Activated naive CD4-positive, alpha-beta T cell treated with Interleukin-2 at 50 U/mL for 16 hours (primary cell): ENCODE data around the gene GARIN5B.

Experiments
- DNase-seq: peaks from one replicate; pipeline ENCODE4 v3.0.0-alpha.2; 2020

Gene GARIN5B

DNA sequence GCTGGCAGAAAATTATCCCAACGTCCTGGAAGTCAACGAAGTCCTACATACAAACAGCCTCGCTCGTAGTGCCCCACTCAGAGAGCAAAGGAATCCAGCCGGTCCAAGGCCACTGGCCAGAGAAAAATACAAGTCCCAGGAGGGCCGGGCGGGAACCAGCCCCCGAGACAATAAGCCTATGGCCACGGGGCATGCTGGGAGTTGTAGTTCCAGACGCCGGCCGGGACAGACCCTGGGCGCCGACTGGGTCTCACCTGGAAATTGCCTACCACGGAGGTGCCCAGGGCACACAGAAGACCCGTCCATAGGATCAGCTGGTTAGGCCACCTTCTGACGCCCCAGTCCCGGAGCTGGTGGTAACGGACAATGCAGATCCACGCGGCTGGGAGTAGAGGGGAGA, 43.3 kb downstream of the GARIN5B start:
- no peak for DNase-seq

DNA sequence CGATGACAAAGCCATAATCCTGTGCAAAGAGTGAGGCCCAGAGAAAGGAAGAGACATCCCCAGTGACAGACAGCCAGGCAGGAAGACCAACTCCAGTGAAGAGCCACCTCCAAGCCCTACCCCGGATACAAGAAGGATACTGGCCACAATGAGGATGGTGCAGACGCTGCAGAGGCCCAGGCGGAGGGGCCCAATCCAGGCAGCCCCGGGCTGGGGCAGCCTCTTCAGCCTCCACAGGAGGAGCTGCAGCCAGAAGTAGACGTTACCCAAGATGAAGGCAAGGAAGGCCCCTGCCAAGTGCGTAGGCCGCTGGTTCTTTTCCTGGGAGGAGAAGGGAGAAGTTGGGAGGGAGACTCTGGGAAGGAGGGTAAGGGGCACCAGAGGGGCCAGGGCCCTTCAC, 46.4 kb downstream of the GARIN5B start:
- DNase-seq: no peak

DNA sequence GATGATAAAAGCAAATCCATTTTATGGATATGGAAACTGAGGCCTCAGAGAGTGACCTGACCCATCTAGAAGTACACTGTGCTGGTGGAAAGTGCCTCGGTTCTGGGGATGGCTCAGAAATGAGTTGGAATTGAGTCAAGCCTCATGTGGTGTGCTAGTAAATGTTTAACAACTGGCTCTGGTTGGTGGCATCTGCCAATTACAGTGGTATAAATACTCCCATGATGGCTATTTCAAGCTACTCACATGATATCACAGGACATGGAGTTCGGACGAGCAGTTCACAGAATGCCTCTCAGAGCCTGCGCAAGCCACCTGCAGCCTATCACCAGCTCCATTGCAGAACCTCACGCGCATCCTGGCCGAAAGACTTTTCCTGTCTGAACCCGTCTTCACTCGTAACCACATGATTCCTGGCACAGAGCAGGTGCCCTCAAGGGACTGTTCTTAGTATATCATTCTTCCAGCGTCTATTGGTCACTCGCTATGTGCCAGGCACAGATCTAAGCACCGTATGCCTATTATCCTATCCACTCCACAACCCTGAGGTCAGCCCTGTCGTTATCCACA, 47.0 kb downstream of the GARIN5B start:
- DNase-seq: no peak

DNA sequence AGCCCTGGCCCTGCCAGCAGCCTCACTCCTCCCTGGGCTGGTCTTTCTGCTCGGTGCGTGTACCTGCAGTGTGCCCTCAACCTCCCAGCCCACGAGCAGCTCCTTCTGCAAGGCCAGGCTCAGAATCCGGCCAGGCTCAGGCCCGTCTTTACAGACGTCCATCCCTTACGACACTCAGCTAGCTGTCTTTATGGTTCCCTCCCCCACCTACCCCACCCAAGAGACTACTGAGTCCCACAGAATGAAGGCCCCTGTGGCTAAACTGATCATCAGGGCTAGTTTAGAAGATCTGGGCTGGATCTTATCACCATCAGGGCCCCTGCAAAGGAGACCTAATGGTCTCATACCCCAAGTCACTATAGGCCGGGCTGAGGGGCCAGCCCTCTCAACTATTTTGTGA, 48.7 kb downstream of the GARIN5B start:
- DNase-seq: no peak

DNA sequence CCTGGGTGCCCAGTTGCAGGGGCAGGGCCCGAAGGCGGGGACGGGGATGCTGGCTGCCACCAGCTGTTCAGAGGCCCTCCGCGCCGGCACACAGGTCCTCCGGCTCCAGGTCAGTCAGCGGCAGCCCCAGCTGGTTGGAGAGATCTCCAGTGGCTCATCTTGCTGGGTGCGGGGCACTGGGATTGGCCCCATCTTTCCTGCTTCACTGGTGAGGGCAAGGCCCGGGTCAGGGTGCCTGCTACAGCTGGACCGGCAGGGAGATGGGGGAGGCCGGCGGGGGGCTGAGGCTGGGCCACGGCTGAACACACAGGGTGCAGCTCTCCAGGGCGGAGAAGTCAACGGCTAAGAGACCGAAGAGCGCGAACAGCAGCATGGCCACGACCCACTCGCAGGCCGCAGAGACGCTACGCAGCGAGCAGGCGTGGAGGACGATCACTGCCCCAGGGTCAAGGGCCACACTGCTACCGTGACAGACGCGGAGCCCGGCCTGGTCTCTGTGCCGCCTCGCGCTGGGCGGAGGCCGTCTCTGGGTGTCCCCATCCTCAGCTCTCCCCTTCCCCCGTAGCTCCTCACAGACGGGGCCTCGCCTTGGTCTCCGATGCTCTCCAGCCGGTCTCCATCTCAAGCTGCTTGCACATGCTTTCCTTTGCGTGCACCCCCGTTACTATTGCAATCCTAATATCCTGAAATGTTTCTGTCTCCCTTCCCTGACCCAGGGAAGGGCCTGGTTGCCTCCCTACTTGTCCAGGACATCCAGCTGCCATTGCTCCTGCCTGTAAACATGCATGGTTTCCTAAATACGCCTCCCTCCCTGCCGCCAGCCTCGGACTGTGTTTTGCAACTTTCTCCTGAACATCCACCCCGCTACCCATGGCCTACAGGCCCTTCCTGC, 50.2 kb downstream of the GARIN5B start:
- no peak for DNase-seq

DNA sequence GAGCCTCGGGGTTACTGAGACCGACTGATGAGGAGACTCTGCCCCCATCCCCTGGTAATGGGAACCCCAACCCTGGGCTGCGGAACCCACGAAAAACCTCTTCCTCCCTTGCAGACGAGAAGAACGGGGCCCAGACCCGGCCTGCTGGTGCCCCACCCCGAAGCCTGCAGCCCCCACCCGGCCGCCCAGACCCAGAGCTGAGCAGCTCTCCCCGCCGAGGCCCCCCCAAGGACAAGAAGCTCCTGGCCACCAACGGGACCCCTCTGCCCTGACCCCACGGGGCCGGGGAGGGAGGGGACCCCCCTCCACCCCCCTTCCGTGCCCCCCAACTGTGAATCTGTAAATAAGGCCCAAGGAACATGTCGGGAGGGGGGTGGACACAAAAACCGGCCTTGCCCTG, 51.3 kb downstream of the GARIN5B start:
- no peak for DNase-seq

DNA sequence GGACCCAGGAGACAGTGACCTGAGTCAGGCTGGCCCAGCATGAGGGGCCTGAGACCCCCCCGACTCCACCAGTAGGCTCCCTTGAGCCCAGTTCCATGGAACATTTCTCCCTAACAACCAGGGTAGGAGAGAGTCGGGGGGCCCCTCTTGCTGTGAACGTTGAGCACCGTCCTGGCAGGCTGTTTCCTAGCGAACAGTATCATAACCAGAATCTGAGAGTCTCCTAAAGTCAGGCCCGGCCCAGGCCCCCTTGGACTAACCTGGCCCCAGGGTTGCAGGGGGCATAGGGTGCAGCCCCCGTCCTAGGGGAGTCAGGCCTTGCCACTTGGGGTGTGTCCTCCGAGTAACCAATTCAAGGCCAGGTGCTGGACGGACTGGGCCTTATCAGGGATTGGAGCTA, 51.7 kb downstream of the GARIN5B start:
- no peak for DNase-seq

DNA sequence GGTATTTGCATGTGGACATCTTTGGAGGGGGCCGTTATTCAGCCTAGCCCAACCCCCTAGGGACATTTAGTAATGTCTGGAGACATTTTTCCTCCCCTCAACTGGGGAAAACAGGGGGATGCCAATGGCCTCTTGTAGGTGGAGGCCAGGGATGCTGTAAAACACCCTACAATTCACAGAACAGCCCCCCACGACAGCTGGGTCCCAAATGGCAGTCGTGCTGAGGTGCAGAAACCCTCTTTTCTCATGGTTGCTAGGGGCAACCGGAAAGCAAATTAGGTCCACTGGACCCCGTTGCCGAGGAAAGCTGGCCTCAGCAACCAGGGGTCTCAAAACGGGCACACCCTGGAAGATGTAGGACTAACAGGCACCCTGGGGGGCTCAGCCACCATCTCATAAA, 52.6 kb downstream of the GARIN5B start:
- DNase-seq: no peak

DNA sequence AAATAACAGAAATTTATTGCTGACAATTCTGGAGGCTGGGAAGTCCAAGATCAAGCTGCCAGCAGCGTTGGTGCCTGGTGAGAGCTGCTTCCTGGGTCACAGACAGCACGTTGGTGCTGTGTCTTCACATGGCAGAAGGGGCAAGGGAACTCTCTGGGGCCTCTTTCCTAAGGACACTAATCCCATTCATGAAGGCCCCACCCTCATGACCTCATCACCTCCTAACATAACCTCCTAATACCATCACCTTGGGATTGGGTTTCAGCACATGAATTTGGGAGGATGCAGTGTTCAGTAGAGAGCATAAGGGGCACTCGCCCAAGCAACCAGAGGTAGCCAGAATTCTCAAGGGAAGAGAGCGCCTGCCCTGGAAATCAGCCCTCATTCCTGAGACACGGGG, 53.6 kb downstream of the GARIN5B start:
- no peak for DNase-seq

DNA sequence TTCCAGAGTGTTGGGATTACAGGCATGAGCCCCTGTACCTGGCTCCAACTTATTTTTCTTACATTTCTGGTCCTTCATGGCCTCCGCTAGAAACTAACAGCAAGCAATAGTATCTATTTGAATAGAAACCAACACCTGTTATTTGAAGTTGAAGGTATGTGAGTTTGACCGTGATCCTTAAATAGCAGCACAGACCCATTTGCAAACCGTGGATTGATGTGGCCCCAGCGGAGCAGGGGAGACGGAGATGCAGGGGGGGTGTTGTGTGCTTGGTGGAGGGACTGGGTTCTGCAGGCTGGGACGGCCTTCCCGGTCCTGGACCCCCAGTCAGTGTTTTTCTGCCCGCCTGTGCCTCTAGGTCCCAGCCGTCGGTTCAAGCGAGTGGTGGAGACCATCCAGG, 54.8 kb downstream of the GARIN5B start:
- no peak for DNase-seq

DNA sequence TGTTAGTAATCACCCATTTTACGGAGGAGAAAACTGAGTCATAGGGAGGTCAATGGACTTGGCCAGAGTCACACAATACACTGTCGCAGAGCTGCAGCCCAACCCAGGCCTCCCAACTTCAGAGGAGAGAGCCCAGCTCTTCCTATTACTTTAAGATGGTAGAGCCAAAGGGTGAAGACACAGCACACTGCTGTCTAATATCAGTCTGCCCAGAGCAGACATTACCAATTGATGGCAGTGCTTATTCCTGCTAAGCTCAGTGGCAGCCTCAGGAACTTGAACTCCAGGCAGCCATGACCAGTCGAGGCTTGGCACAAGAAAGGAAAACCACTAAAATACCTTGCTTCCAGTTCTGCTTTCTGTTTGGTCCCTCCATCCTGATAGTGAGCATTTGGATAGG, 56.3 kb downstream of the GARIN5B start:
- DNase-seq: no peak

DNA sequence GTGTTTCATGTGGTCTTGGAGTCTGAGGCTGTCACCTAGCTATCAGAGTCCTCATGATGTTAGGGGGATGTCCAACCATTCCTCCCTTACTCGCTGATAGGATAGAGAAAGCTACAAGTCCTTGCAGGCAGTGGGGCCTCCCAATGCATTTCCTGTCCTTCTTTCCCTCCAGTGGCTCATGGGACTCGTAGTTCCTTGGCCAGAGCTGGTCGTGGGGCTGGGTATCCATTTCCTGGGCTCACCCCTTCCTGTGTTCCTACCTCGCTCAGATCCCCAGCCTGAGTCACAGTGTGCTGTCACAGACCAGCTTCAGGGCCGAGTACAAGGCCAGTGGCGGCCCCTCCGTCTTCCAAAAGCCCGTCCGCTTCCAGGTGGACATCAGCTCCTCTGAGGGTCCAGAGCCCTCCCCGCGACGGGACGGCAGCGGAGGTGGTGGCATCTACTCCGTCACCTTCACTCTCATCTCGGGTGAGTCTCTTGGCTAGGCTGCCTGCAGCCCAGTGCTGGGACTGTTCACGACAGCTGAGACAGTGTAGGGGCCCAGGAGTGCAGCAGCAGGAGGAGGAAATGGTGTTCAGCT, 57.0 kb downstream of the GARIN5B start:
- DNase-seq: no peak

DNA sequence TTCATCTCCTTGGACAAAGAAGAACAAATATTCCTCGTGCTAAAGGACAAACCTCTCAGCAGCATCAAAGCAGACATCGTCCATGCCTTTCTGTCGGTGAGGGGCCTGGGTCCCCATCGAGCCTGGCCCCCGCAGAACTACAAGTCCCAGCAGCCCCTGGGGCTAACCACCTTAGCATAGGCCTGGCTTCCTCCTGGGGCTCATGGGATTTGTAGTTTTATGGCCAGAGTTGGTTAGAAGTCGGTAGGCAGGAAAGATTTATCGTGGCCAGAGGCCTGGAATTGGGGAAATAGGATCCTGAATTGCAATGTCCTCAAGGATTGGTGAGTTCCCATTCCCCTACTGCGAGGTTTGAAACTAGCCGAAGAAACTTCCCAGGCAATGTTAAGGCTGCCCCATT, 57.6 kb downstream of the GARIN5B start:
- peak; percentile 53 for DNase-seq

DNA sequence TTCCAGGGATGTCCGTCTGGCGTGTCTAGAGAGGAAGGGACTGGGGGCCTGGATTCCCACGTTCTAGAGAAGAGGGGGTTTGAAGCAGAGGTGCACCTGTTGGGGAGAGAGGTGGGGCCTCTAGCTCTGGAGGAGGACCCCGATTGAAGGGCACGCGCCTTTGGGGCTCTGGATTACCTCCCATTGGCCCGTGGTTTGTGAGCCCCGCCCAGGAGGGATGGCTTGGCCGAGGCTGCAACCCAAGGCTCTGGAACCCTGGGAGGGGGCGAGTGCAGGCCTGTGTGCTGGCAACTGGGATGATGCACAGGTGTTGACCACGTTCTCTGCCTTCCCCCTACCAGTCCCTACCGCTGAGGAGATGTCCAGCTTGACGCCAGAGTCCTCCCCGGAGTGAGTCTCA, 58.1 kb downstream of the GARIN5B start:
- no peak for DNase-seq
